Fibroblast of lung (primary cell): Measurements from ENCODE around the gene NDUFAB1. TPM values are rescaled to one million over a fixed set of nuclear protein-coding genes. Genes with fewer than 3 reads are reported as not detected.

ENCODE experiments used
- DNase-seq, 2 donors: peaks; one replicate each; pipeline versions ENCODE4 v3.0.0 to v3.0.0-alpha.2; 2010; ENCODE audit warnings: low read depth in 2 of 2
- H2AFZ ChIP-seq: 2 replicates; pipeline ENCODE4 v1.5.1; 2012; ENCODE audit warnings: low read length, control low read depth, inconsistent platforms
- H3K27ac ChIP-seq: 2 replicates; pipeline ENCODE4 v1.5.1; 2011; ENCODE audit warnings: low read length, control low read depth; ENCODE audit not compliant: insufficient read depth
- H3K27me3 ChIP-seq: 2 replicates; pipeline ENCODE4 v1.5.1; 2011; ENCODE audit warnings: mild to moderate bottlenecking, low read length; ENCODE audit not compliant: control insufficient read depth, insufficient read depth
- H3K36me3 ChIP-seq: 2 replicates; pipeline ENCODE4 v1.5.1; 2011; ENCODE audit warnings: low read length; ENCODE audit not compliant: control insufficient read depth, insufficient read depth
- H3K4me1 ChIP-seq: 2 replicates; pipeline ENCODE4 v1.5.1; 2011; ENCODE audit warnings: low read length; ENCODE audit not compliant: control insufficient read depth, insufficient read depth; ENCODE audit errors: extremely low read depth
- H3K4me2 ChIP-seq: 2 replicates; pipeline ENCODE4 v1.5.1; 2011; ENCODE audit warnings: low read length, control low read depth; ENCODE audit not compliant: insufficient read depth; ENCODE audit errors: extremely low read depth
- H3K4me3 ChIP-seq, 4 experiments: fragments of 200-600 bp in 1 of 4; sonication (generic) in 1 of 4; replicated peaks in 1 of 4; 2 replicates each; pipeline ENCODE4 v1.5.1; 2011 to 2016; ENCODE audit warnings: low read length in 4 of 4, low read depth in 3 of 4, mild to moderate bottlenecking in 3 of 4, control low read depth in 2 of 4, inconsistent platforms in 1 of 4, mixed read lengths in 1 of 4; ENCODE audit not compliant: insufficient read depth in 1 of 4; ENCODE audit errors: control extremely low read depth in 1 of 4
- H3K79me2 ChIP-seq: 2 replicates; pipeline ENCODE4 v1.5.1; 2012; ENCODE audit warnings: mild to moderate bottlenecking, low read length, inconsistent platforms; ENCODE audit not compliant: control insufficient read depth, insufficient read depth
- H3K9ac ChIP-seq: 2 replicates; pipeline ENCODE4 v1.5.1; 2011; ENCODE audit warnings: mild to moderate bottlenecking, low read length, control low read depth; ENCODE audit not compliant: insufficient read depth
- H3K9me3 ChIP-seq: 2 replicates; pipeline ENCODE4 v1.5.1; 2012; ENCODE audit warnings: low read depth, low read length; ENCODE audit not compliant: control insufficient read depth, insufficient read depth
- H4K20me1 ChIP-seq: 2 replicates; pipeline ENCODE4 v1.5.1; 2011; ENCODE audit warnings: low read length; ENCODE audit not compliant: control insufficient read depth, insufficient read depth; ENCODE audit errors: extremely low read depth
- CTCF ChIP-seq, 2 donors: IDR thresholded peaks in 1 of 2; conservative IDR thresholded peaks in 1 of 2; 1 replicate in 1 of 2; 2 replicates in 1 of 2; pipeline ENCODE4 v1.5.1; 2011 to 2012; ENCODE audit warnings: low read length in 2 of 2, control low read depth in 1 of 2, inconsistent platforms in 1 of 2, low read depth in 1 of 2, mild to moderate bottlenecking in 1 of 2
- EZH2 ChIP-seq: IDR thresholded peaks from 2 replicates; pipeline ENCODE4 v1.5.1; 2012; ENCODE audit warnings: low read length, control low read depth, mild to moderate bottlenecking; ENCODE audit errors: missing control alignments
- polyA plus RNA-seq, 2 donors: library from polyadenylated mRNA; depleted of rRNA in 1 of 2; stranded (reverse) in 1 of 2; unstranded in 1 of 2; fragments of >200 nt; gene quantifications; 2 replicates each; pipeline ENCODE4 v1.2.1, GENCODE V29; 2011 to 2012; ENCODE audit warnings: missing spikeins in 1 of 2
- total RNA-seq: library from RNA; depleted of rRNA; stranded (reverse); fragments of >200 nt; gene quantifications from 2 replicates; pipeline ENCODE4 v1.2.1, GENCODE V29; 2014

NDUFAB1 gene
- total and polyA plus RNA-seq, 2 donors (not counting 1 experiment from before 2014, with no cell fraction given), result 98.4 to 105 TPM

GRCh38 chr16:23534868-23535860 is 61.0 kb downstream of the NDUFAB1 start:
- Histone ChIP-seq H3K4me2 (no peak overlapping the region), H2AFZ (no peak overlapping the region), H3K36me3 (peaks cover 8% of the 10 kb centered on the region), H4K20me1 (no peaks in the 10 kb centered on the region), H3K4me1 (no peaks in the 10 kb centered on the region), H3K9me3 (no peaks in the 10 kb centered on the region), H3K9ac (no peak overlapping the region), H3K27me3 (no peaks in the 10 kb centered on the region), H3K79me2 (no peaks in the 10 kb centered on the region), H3K4me3 (no peak overlapping the region), H3K27ac (no peak overlapping the region)
- peak in 1 of 2 donors; percentile 23 for DNase-seq
- TF ChIP-seq CTCF (conservative IDR thresholded peaks at IDR 0.05 in 1 of 2, IDR thresholded peaks at IDR 0.05 in 1 of 2; ENCODE audit: low read depth in 1 of 2, low read length in 2 of 2) (no peak), EZH2 (no peak)

- H3K27ac ChIP-seq, result no peak overlapping the region
- TF ChIP-seq CTCF (conservative IDR thresholded peaks at IDR 0.05 in 1 of 2, IDR thresholded peaks at IDR 0.05 in 1 of 2; ENCODE audit: low read depth in 1 of 2, low read length in 2 of 2), result no peak
- no peak for TF ChIP-seq EZH2
- H2AFZ ChIP-seq, result no peak overlapping the region
- no peaks in the 10 kb centered on the region for H4K20me1 ChIP-seq
- no peaks in the 10 kb centered on the region for H3K9me3 ChIP-seq
- no peaks in the 10 kb centered on the region for H3K79me2 ChIP-seq
- H3K36me3 ChIP-seq, result peaks cover 10% of the 10 kb centered on the region
- H3K27me3 ChIP-seq, result no peaks in the 10 kb centered on the region
- DNase-seq, result no peak
- H3K9ac ChIP-seq, result no peak overlapping the region
- no peak overlapping the region for H3K4me2 ChIP-seq
- H3K4me1 ChIP-seq, result no peaks in the 10 kb centered on the region
- no peak overlapping the region for H3K4me3 ChIP-seq
Measured at GRCh38 chr16:23532448-23532847, 63.7 kb downstream of the NDUFAB1 start.

Other genes with a start within 250 kb of the NDUFAB1 start
- gene COG7, start 143.1 kb downstream of the NDUFAB1 start, total RNA-seq, result 10.8 and 17.5 TPM in 2 replicates
- 20.6 and 20.9 TPM in 2 replicates for gene COG7, start 143.1 kb downstream of the NDUFAB1 start, polyA plus RNA-seq
- 19.5 and 22.9 TPM in 2 replicates for gene GGA2, start 85.8 kb downstream of the NDUFAB1 start, total RNA-seq
- 29.6 and 34.7 TPM in 2 replicates for gene GGA2, start 85.8 kb downstream of the NDUFAB1 start, polyA plus RNA-seq
- gene EARS2, start 39.0 kb downstream of the NDUFAB1 start, total RNA-seq, result 28.2 and 40.3 TPM in 2 replicates
- 27.3 and 31.7 TPM in 2 replicates for gene EARS2, start 39.0 kb downstream of the NDUFAB1 start, polyA plus RNA-seq
- gene UBFD1, start 38.6 kb downstream of the NDUFAB1 start, total RNA-seq, result 68.8 and 101 TPM in 2 replicates
- gene UBFD1, start 38.6 kb downstream of the NDUFAB1 start, polyA plus RNA-seq, result 59.6 and 66.6 TPM in 2 replicates
- 8.1 and 9.2 TPM in 2 replicates for gene PALB2, start 45.0 kb upstream of the NDUFAB1 start, total RNA-seq
- 7.7 and 7.9 TPM in 2 replicates for gene PALB2, start 45.0 kb upstream of the NDUFAB1 start, polyA plus RNA-seq
- 28.8 and 39.6 TPM in 2 replicates for gene DCTN5, start 45.1 kb upstream of the NDUFAB1 start, total RNA-seq
- gene DCTN5, start 45.1 kb upstream of the NDUFAB1 start, polyA plus RNA-seq, result 96.7 and 118 TPM in 2 replicates
- gene PLK1, start 82.6 kb upstream of the NDUFAB1 start, total RNA-seq, result 0.77 and 6.3 TPM in 2 replicates
- gene PLK1, start 82.6 kb upstream of the NDUFAB1 start, polyA plus RNA-seq, result 16.2 and 84.4 TPM in 2 replicates
- under 0.01 and 0.83 TPM in 2 replicates for gene ERN2, start 116.9 kb upstream of the NDUFAB1 start, total RNA-seq
- 0.07 TPM in 1 of 2 replicates, not detected in the other for gene ERN2, start 116.9 kb upstream of the NDUFAB1 start, polyA plus RNA-seq
- not detected in 2 replicates for gene CHP2, start 158.7 kb upstream of the NDUFAB1 start, total RNA-seq
- gene CHP2, start 158.7 kb upstream of the NDUFAB1 start, polyA plus RNA-seq, result not detected in 2 replicates
- gene PRKCB, start 239.7 kb upstream of the NDUFAB1 start, total RNA-seq, result under 0.01 TPM in 1 of 2 replicates, not detected in the other
- 0.01 and 0.03 TPM in 2 replicates for gene PRKCB, start 239.7 kb upstream of the NDUFAB1 start, polyA plus RNA-seq